HG03097 (cell line): ENCODE measurements around the gene TMEM161B.
"Not testable (repeated sequence)": the region's sequence is repeated elsewhere in the genome, so short reads cannot be mapped to it uniquely, and the experiment has no call there.

Experiments used
- ATAC-seq: cut with Tn5 transposase; IDR thresholded peaks from one replicate; pipeline ENCODE4 v1.9.1; 2021; ENCODE audit not compliant: unreplicated experiment, low FRiP score

TMEM161B gene

DNA sequence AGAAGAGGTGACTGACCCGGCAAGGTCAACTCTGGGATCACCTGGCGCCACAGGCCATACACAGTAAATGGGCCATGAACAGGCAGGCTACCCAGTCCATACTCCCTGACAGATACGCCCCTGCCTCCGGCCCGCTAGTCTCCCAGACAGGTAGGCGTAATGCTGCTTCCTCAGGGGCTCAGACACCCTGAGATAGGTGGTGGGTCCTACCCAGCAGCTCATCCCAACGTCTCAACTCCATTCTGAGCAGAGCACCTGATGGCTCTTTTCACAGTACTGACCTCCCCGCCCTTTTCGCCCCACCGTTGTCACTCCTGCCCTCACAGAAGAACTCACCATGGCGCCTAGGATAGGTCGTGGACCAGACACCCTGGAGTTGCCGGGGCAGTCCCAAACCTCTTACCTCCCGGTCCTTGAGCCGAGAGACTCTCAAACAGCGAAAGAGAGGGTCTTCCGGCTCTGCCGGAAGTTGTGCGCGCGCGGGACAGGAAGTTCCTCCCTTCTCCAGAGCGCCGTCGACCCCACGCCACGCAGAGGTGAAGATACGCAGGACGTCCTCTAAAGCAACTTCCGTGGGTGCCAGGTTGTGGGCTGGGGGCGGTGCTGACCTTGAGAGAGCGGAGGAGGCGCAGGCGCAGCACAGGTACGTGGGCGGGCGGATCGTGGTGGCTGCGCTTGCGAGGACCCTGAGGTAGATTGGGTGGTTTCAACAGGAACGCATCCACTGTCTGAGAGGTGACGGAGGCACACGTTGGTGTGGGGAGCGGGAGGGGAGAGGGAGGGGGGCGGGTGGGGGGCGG is at the start of gene TMEM161B:
Gene TMEM161B, minus strand, starts transcription at position 461 of the 800 bp plus-strand sequence. Its CDS starts 122 bp downstream, at position 339.
- ATAC-seq = peak; percentile 99

DNA sequence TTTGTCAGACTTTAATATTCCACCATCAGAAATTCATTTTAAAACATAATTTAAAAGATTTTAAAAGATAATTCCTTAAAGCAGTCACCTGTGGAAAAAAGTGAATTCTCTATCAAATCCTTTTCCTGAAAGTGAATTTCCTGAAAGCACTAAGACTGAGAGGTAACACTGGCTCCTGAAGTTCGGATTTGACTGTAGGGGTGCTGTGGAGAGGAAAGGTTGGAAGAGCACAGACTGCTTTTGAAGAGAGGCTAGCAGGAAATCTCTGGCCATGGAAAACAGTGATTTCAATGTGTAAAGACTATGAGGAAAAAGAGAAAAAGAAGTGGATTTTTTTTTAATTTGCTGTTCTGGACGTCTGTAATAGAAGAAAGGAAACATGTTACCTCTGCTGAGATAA is 35.7 kb upstream of the TMEM161B start:
- ATAC-seq = no peak

GRCh38 chr5:88298425-88298824 is 29.8 kb upstream of the TMEM161B start:
- no peak for ATAC-seq

DNA sequence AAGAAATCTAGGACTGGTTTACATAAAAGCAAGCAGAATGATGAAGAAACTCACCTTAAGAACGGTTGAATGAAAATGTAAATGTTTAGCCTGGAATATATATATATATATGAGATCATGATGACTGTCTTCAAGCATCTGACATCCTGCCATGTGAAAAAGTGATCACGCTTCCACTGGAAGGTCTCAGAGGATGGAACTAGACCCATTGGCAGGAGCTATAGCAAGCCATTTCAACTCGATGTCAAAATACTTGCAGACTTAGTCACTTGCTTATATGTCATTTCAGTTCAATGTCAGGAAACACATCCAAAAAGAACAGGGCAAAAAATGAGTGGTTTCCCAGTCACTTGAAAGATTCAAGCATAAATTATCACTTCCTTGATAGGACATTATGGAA is 22.2 kb upstream of the TMEM161B start:
- ATAC-seq = no peak

- ATAC-seq = no peak
Measured at GRCh38 chr5:88288528-88289197, 20.0 kb upstream of the TMEM161B start.

DNA sequence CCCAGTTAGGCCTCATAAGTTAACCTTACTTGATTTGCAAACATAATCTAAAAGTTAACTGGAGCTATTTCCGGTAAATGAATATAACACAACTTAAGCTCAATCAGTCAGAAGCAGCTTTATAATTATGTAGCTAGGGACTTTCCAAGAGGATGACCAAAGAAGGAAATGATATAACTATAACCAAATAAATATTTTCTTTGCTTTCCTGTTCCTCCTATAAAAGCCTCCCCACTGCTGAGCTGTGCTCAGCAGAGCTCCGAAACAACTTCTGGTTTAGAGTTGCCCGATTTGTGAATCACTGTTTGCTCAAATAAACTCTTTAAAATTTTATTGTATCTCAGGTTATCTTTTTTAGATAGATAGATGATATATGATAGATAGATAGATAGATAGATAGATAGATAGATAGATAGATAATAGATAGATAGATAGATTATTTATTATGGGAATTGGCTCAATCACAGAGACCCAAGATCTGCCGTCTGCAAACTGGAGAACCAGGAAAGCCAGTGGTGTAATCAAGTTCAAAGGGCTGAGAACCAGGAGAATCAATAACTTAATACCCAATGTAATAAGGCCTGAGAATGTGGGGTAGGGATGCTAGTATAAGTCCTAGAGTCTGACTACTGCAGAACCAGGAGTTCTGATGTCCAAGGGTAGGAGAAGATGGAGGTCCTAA is 19.3 kb upstream of the TMEM161B start:
- ATAC-seq = no peak

DNA sequence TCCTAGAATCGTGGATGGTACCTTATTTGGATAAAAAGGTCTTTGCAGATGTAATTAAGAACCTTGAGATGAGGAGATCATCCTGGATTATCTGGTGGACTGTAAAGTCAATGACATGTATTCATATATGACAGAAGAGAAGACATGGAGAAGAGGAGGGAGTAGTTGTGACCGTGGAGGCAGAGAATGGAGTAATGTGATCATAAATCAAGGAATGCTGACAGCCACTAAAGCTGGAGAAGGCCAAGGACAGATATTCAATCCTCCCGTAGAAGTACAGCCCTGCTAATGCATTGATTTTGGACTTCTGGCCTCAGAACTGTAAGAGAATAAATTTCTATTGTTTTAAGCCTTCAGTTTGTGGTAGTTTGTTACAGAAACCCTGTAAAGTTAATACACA is 18.7 kb upstream of the TMEM161B start:
- ATAC-seq = no peak

DNA sequence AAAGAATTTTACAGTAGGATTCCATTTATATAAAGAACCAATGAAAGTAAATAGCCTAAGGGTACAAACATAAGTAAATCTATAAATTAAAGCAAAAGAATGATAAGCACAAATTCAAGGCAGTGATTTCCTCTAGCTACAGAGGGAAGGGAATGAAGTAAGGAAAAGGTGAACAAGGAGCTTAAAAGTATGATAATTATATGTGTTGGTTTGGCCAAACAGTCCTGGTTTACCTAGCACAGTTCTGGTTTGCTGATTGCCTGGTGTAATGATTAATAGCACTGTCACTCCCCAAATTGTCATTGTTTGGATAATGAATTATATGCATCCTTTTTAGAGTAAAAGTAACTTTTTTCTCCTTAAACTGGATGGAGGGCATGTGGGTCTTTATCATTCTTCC is 15.0 kb upstream of the TMEM161B start:
- no peak for ATAC-seq

DNA sequence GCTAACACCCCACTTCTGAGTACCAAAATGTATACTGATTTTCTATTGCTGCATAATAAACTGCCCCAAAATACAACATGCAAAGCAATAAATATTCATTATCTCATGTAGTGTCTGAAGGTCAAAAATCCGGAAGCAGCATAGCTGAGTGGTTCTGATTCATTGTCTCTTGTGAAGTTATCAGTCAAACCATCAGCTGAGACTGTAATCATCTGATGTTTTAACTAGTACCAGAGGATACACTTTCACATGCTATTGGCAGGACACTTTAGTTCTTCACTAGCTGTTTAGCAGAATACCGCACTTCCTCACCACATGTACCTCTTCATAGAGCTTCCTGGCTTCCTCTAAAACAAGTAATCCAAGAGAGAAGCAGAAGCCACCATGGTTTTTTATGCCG is 12.7 kb upstream of the TMEM161B start:
- ATAC-seq = no peak

GRCh38 chr5:88279584-88279983 is 10.9 kb upstream of the TMEM161B start:
- ATAC-seq = no peak

GRCh38 chr5:88276378-88276777 is 7.7 kb upstream of the TMEM161B start:
- no peak for ATAC-seq

DNA sequence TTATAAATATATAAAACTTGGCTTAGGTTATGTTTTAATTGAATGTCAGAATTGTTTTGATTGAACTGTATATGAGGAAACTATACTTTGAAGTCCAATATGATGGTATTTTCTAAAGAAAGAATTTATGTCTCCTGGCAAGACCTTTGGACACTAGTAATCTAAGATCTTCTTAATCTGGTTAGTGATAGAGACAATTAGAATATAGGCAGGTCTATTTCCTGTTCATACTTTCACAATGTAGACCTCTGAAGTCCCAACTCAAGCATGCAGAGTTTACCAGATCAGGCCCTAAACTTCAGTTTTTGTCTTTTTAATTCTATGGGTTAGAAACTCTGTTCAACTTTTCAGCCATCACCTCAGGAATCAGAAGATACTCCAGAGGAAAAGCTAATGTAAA is 6.9 kb upstream of the TMEM161B start:
- ATAC-seq = no peak

DNA sequence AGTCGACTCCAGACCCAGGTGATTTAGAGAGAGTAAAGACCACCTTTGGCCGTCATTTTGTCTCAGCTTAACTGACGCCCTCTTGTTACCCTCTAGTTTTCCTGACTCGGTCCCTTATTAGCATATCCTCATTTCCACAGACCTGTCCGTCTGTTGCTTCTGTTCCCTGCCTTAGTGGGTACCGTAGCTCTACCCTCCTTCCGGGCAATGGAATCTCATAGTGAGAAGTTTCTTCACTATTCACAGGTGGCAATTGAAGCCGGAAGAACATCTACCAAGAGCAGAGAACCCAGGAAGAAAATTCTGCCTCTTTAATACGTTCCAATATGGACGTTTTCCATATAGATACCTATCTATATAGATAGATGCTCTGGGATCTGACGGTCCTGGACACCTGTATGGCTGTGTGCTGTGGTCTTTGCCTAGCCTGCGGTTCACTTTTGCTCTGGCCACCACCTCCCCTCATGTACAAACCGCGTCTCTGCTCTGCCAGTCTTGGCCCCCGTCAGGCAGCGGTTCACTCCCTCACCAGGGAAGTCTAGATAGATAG is 652 bp upstream of the TMEM161B start:
- peak; percentile 8 for ATAC-seq

DNA sequence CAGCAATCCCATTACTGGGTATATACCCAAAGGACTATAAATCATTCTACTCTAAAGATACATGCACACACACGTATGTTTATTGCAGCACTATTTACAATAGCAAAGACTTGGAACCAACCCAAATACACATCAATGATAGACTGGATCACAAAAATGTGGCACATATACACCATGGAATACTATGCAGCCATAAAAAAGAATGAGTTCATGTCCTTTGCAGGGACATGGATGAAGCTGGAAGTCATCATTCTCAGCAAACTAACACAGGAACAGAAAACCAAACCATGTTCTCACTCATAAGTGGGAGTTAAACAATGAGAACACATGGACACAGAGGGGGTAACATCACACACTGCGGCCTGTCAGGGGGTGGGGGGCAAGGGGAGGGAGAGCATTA is 4.1 kb downstream of the TMEM161B start:
- not testable (repeated sequence) for ATAC-seq

DNA sequence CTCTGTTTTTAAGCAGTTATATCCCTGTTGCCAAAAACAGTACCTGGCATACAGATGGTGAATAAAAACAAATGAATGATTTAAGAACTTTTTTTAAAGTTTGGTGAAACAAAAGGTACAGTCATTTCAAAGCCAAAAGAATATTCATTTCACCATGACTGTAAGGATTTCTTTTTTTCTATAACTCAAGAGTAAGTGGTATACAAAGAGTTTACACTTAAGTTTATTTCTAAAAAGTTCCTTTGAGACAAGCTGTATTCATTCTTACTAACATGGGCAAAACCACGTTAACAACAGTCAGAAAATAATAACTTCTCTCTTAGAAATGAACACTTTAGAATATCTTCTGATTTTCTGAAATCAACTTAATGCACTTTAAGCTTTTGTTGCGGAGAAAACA is 5.3 kb downstream of the TMEM161B start:
- ATAC-seq = no peak

GRCh38 chr5:88262116-88262515 is 6.5 kb downstream of the TMEM161B start:
- no peak for ATAC-seq

DNA sequence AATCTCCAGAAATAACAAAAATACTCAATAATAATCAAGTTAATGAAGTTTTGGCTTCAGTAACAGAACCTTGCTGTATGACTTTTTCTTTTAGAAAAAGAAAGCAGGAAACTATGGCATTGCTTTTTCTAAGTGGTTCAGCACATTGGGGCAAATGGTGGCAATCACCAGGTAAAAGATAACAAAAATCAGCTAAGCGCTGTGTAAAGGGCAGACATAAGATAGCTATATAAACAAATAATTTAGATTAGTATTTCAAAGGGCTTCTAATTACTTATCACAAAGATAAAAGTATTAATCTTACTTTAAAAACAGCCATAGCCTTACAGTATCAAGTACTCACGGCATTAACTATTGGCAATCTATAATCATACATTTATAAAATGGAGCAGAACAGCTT is 10.0 kb downstream of the TMEM161B start:
- no peak for ATAC-seq

DNA sequence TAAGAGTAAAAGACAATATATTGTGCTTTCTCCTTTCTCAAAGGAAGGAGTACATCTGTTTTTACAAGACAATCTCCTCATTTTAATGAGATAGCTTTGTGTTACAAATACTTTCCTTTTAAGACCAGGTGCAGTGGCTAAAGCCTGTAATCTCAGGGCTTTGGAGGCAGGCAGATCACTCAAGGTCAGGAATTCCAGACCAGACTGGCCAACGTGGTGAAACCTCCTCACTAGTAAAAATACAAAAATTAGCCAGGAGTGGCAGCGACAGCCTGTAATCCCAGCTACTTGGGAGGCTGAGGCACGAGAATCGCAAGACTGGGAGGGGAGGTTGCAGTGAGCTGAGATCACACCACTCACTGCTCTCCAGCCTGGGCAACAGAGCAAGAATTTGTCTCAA is 11.8 kb downstream of the TMEM161B start:
- ATAC-seq = no peak

DNA sequence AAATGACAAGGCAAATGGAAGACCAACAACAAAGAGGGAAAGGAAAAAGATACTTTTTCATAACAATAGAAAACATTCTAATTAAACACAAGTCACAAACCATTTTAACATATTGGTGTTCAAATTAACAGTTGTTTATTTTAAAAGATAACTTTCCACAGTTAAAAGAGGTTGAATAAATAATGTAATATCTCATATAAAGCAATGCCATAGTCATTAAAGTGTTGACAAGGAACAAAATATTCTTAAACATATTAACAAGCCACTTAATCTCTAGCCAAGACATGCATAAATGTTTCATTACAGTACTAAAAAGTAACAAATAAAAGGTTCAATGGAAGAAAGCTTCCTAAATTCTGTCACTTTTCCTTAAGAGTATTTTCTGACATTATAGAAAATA is 12.6 kb downstream of the TMEM161B start:
- ATAC-seq = no peak

DNA sequence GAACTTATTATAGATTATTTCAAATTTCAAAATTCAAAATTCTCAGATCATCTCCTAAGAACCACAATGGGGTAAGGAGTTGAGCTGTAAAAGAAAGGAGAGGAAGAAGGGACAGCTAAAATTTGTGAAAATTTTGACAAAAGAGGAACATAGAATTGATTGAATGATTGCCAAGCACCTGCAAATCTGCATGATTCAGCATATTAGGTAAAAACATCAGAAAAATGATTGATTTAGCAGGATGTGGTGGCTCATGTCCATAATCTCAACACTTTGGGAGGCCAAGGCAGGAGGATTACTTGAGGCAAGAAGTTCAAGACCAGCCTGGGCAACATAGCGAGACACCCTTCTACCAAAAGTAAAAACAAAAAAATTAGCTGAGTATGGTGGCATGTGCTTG is 14.3 kb downstream of the TMEM161B start:
- no peak for ATAC-seq

- ATAC-seq = no peak
Measured at GRCh38 chr5:88251048-88251711, 17.5 kb downstream of the TMEM161B start.
